Esophagus mucosa (tissue), 1 donor: Measurements from ENCODE around the gene ZNF562. TPM values are rescaled to one million over a fixed set of nuclear protein-coding genes. Genes with fewer than 3 reads are reported as not detected.
"Not testable (repeated sequence)": the region's sequence is repeated elsewhere in the genome, so short reads cannot be mapped to it uniquely, and the experiment has no call there.

Experiments used
- ATAC-seq: fragments of 200-7000 bp; cut with Tn5 transposase; one replicate; pipeline ENCODE4 v1.9.1; 2020
- total RNA-seq: library from RNA; stranded (reverse); gene quantifications from one replicate; pipeline ENCODE4 v1.2.4, GENCODE V29; 2023
- donor health status: DM: yes; HTN: yes; CAD: no.

ZNF562 gene
- 46.7 TPM for total RNA-seq

- peak; percentile 92 for ATAC-seq
Measured at GRCh38 chr19:9674663-9675357, at the start of gene ZNF562. ZNF562 (minus strand) TSS chr19:9675100; CDS start chr19:9660744, 14,356 bp downstream.

- no peak for ATAC-seq
Measured at GRCh38 chr19:9724157-9724556, 49.3 kb upstream of the ZNF562 start.

GRCh38 chr19:9721861-9722260, 47.0 kb upstream of the ZNF562 start:
- ATAC-seq: peak; percentile 60

GRCh38 chr19:9720541-9720940, 45.6 kb upstream of the ZNF562 start:
- ATAC-seq: no peak

- no peak for ATAC-seq
Measured at GRCh38 chr19:9711815-9712214, 36.9 kb upstream of the ZNF562 start.

- ATAC-seq: peak; percentile 43
Measured at GRCh38 chr19:9709305-9709704, 34.4 kb upstream of the ZNF562 start.

- no peak for ATAC-seq
Measured at GRCh38 chr19:9705836-9706235, 30.9 kb upstream of the ZNF562 start.

- peak; percentile 15 for ATAC-seq
Measured at GRCh38 chr19:9702186-9702585, 27.3 kb upstream of the ZNF562 start.

- ATAC-seq: peak; percentile 62
Measured at GRCh38 chr19:9700229-9700981, 25.5 kb upstream of the ZNF562 start.

GRCh38 chr19:9690301-9690700, 15.4 kb upstream of the ZNF562 start:
- ATAC-seq: not testable (repeated sequence)

GRCh38 chr19:9679996-9680395, 5.1 kb upstream of the ZNF562 start:
- ATAC-seq: not testable (repeated sequence)

GRCh38 chr19:9675358-9675901, 530 bp upstream of the ZNF562 start:
- ATAC-seq: peak; percentile 87

- ATAC-seq: peak; percentile 64
Measured at GRCh38 chr19:9673912-9674662, 813 bp downstream of the ZNF562 start.

- no peak for ATAC-seq
Measured at GRCh38 chr19:9672893-9673292, 2.0 kb downstream of the ZNF562 start.

- no peak for ATAC-seq
Measured at GRCh38 chr19:9671655-9672054, 3.2 kb downstream of the ZNF562 start.

- ATAC-seq: no peak
Measured at GRCh38 chr19:9668544-9668943, 6.4 kb downstream of the ZNF562 start.

GRCh38 chr19:9667898-9668297, 7.0 kb downstream of the ZNF562 start:
- no peak for ATAC-seq

- ATAC-seq: no peak
Measured at GRCh38 chr19:9658769-9659168, 16.1 kb downstream of the ZNF562 start.

- not testable (repeated sequence) for ATAC-seq
Measured at GRCh38 chr19:9653066-9653555, 21.8 kb downstream of the ZNF562 start.

GRCh38 chr19:9651464-9651863, 23.4 kb downstream of the ZNF562 start:
- not testable (repeated sequence) for ATAC-seq

- no peak for ATAC-seq
Measured at GRCh38 chr19:9650345-9650744, 24.6 kb downstream of the ZNF562 start.

- no peak for ATAC-seq
Measured at GRCh38 chr19:9645472-9645871, 29.4 kb downstream of the ZNF562 start.

GRCh38 chr19:9644472-9644871, 30.4 kb downstream of the ZNF562 start:
- ATAC-seq: no peak
